Endothelial cell of umbilical vein (primary cell): ENCODE results near the gene ITSN2. TPM values are rescaled to one million over a fixed set of nuclear protein-coding genes. Genes with fewer than 3 reads are reported as not detected.

Experiments
- BruUV-seq: library from RNA; stranded (reverse); fragments of 400-500 nt; replicated peaks from 2 replicates; lab custom pipeline; 2021; lab: Mats Ljungman, UMichigan
- CTCF ChIA-PET: fragments of 300-600, 350-600 bp; sonication (Branson Sonifier 250); formaldehyde crosslinking; loops from one replicate; lab custom pipeline; 2021; ENCODE audit warnings: antibody characterized with exemption, inconsistent platforms; lab: Charles Lee
- POLR2A ChIA-PET: fragments of 300-600, 350-600 bp; sonication (Branson Sonifier 250); formaldehyde crosslinking; loops from one replicate; lab custom pipeline; 2021; ENCODE audit warnings: antibody characterized with exemption, inconsistent platforms; lab: Charles Lee
- DNase-seq: peaks from one replicate; pipeline ENCODE4 v3.0.0-alpha.2; 2011; ENCODE audit warnings: low read depth, low spot score
- FAIRE-seq: peaks from 2 replicates; lab custom pipeline; 2011; peaks lifted over from hg19 to GRCh38; lab: Jason Lieb, UNC
- H2AFZ ChIP-seq: 2 replicates; pipeline ENCODE4 v1.6.0; 2012; ENCODE audit warnings: low read depth, low read length, control low read depth, inconsistent platforms
- H3K27ac ChIP-seq: 2 replicates; pipeline ENCODE4 v1.5.1; 2011; ENCODE audit warnings: low read depth, mild to moderate bottlenecking, control low read depth, low read length, moderate library complexity; ENCODE audit not compliant: insufficient read depth
- H3K27me3 ChIP-seq, 2 experiments: 2 replicates each; pipeline versions ENCODE4 v1.6.0 to v1.6.1; 2011; ENCODE audit warnings: low read length in 2 of 2, mixed read lengths in 1 of 2; ENCODE audit not compliant: control insufficient read depth in 2 of 2, insufficient read depth in 2 of 2
- H3K36me3 ChIP-seq, 2 experiments: 2 replicates in 1 of 2; 3 replicates in 1 of 2; pipeline ENCODE4 v1.5.1; 2011; ENCODE audit warnings: low read length in 2 of 2, mild to moderate bottlenecking in 1 of 2, moderate library complexity in 1 of 2; ENCODE audit not compliant: control insufficient read depth in 2 of 2, insufficient read depth in 2 of 2; ENCODE audit errors: extremely low read depth in 1 of 2
- H3K4me1 ChIP-seq: 3 replicates; pipeline ENCODE4 v1.5.1; 2011; ENCODE audit warnings: mild to moderate bottlenecking, low read length; ENCODE audit not compliant: control insufficient read depth, insufficient read depth; ENCODE audit errors: extremely low read depth
- H3K4me2 ChIP-seq: 2 replicates; pipeline ENCODE4 v1.6.1; 2011; ENCODE audit warnings: low read length, control low read depth, mixed read lengths; ENCODE audit not compliant: insufficient read depth
- H3K4me3 ChIP-seq, 3 experiments: fragments of 200-600 bp in 1 of 3; sonication (generic), shearing (Covaris generic) in 1 of 3; replicated peaks in 1 of 3; 2 replicates each; pipeline ENCODE4 v1.5.1; 2011 to 2016; ENCODE audit warnings: control low read depth in 3 of 3, low read length in 3 of 3, mild to moderate bottlenecking in 2 of 3, inconsistent platforms in 1 of 3, low read depth in 1 of 3, moderate library complexity in 1 of 3; ENCODE audit not compliant: insufficient read depth in 1 of 3
- H3K79me2 ChIP-seq: 2 replicates; pipeline ENCODE4 v1.6.0; 2012; ENCODE audit warnings: low read length, inconsistent platforms; ENCODE audit not compliant: control insufficient read depth, insufficient read depth
- H3K9ac ChIP-seq: replicated peaks from 2 replicates; pipeline ENCODE3; 2011; ENCODE audit warnings: low read length, control low read depth; ENCODE audit not compliant: insufficient read depth; ENCODE audit errors: extremely low read depth
- H3K9me1 ChIP-seq: replicated peaks from 3 replicates; pipeline ENCODE4 v1.6.0; 2011; ENCODE audit warnings: mild to moderate bottlenecking, low read length; ENCODE audit not compliant: control insufficient read depth, insufficient read depth; ENCODE audit errors: extremely low read depth
- H3K9me3 ChIP-seq: replicated peaks from 2 replicates; pipeline ENCODE4 v1.5.1; 2012; ENCODE audit warnings: low read length, inconsistent platforms; ENCODE audit not compliant: control insufficient read depth, insufficient read depth
- H4K20me1 ChIP-seq: replicated peaks from 2 replicates; pipeline ENCODE3; 2011; ENCODE audit warnings: mild to moderate bottlenecking, low read length; ENCODE audit not compliant: control insufficient read depth, insufficient read depth; ENCODE audit errors: extremely low read depth
- EZH2 ChIP-seq: IDR thresholded peaks from 2 replicates; pipeline ENCODE4 v1.6.1; 2012; ENCODE audit warnings: borderline replicate concordance, low read depth, mild to moderate bottlenecking, moderate library complexity, low read length, inconsistent platforms; ENCODE audit not compliant: severe bottlenecking
- FOS ChIP-seq: IDR thresholded peaks from 2 replicates; pipeline ENCODE4 v1.6.1; 2011; ENCODE audit warnings: mild to moderate bottlenecking, low read length, moderate library complexity, borderline replicate concordance; ENCODE audit not compliant: insufficient read depth
- GATA2 ChIP-seq: IDR thresholded peaks from 2 replicates; pipeline ENCODE4 v1.7.0; 2011; ENCODE audit warnings: low read depth, mild to moderate bottlenecking, moderate library complexity, mixed read lengths, low read length; ENCODE audit not compliant: insufficient read length, insufficient read depth
- JUN ChIP-seq: IDR thresholded peaks from 2 replicates; pipeline ENCODE4 v1.6.1; 2011; ENCODE audit warnings: borderline replicate concordance, low read depth; ENCODE audit not compliant: insufficient read length, insufficient read depth
- MAX ChIP-seq: IDR thresholded peaks from 2 replicates; pipeline ENCODE4 v1.6.1; 2011; ENCODE audit not compliant: insufficient read depth, insufficient read length
- MYC ChIP-seq: IDR thresholded peaks from one replicate; pipeline ENCODE4 v1.6.1; 2011; ENCODE audit warnings: mild to moderate bottlenecking, low read depth, low read length
- POLR2A ChIP-seq: IDR thresholded peaks from 2 replicates; pipeline ENCODE4 v1.6.1; 2012; ENCODE audit warnings: low read depth, mild to moderate bottlenecking, control low read depth, low read length
- POLR2AphosphoS5 ChIP-seq: IDR thresholded peaks from 2 replicates; pipeline ENCODE4 v1.6.1; 2012; ENCODE audit warnings: low read depth, mild to moderate bottlenecking, control low read depth, low read length, moderate library complexity; ENCODE audit not compliant: insufficient read depth
- dilution Hi-C: fragments of 300-500 bp; cut with MboI; formaldehyde crosslinking; loops from one replicate; pipeline ENCODE4 v1.15.0; 2019; ENCODE audit warnings: low sequenced_read_pairs; ENCODE audit not compliant: extremely low pct_ligation_motif_present
- intact Hi-C: fragments of 100-400 bp; cut with micrococcal nuclease; formaldehyde crosslinking; loops from one replicate; pipeline ENCODE4 v1.10.0; 2022
- polyA plus RNA-seq, 4 experiments: library from polyadenylated mRNA; depleted of rRNA in 3 of 4; stranded (reverse) in 3 of 4; unstranded in 1 of 4; fragments of >200 nt; gene quantifications; 2 replicates each; pipeline versions ENCODE4 v1.2.1 to v1.2.3, GENCODE V29; 2011 to 2012; ENCODE audit warnings: missing spikeins in 1 of 4
- total RNA-seq: library from RNA; stranded (reverse); gene quantifications from 2 replicates; pipeline ENCODE4 v1.2.3, GENCODE V29; 2021
- TF ChIP-seq, protein P1 (sequence below), 2 donors: IDR thresholded peaks; 1 replicate in 1 of 2; 2 replicates in 1 of 2; pipeline ENCODE4 v1.5.1; 2011; ENCODE audit warnings: low read length in 2 of 2, mild to moderate bottlenecking in 2 of 2, moderate library complexity in 2 of 2, control low read depth in 1 of 2, inconsistent platforms in 1 of 2, low read depth in 1 of 2; ENCODE audit not compliant: insufficient read depth in 1 of 2; ENCODE audit errors: extremely low read depth in 1 of 2

ITSN2 gene
- total and polyA plus RNA-seq, 2 donors (not counting 3 experiments of a cell fraction or from before 2014, with no cell fraction given): 30.5 to 56.8 TPM

- H3K79me2 ChIP-seq: no peaks in the 10 kb centered on the region
- no peaks in the 10 kb centered on the region for H3K9me1 ChIP-seq
- no peak for DNase-seq
- dilution Hi-C loops (no loop called here), intact Hi-C loops (no loop called here)
- no peaks in the 10 kb centered on the region for H4K20me1 ChIP-seq
- no peak overlapping the region for H3K4me3 ChIP-seq
- H3K9me3 ChIP-seq: no peaks in the 10 kb centered on the region
- no peak for FAIRE-seq
- POLR2A ChIA-PET: no interaction called here
- no TSS peak for BruUV-seq
- CTCF ChIA-PET: interaction anchor here (0.9 kb wide), 1 partner anchor 283 kb away, joined by 4 read pairs; the partner anchor contains the start of gene ATAD2B
- H3K36me3 ChIP-seq: peaks cover 6 to 49% of the 10 kb centered on the region in 2 experiments
- H3K27ac ChIP-seq: no peak overlapping the region
- no peak overlapping the region for H3K4me2 ChIP-seq
- H3K4me1 ChIP-seq: no peaks in the 10 kb centered on the region
- no peak overlapping the region for H3K9ac ChIP-seq
- TF ChIP-seq MAX: no peak
- TF ChIP-seq MYC: no peak
- no peak for TF ChIP-seq EZH2
- no peak for TF ChIP-seq POLR2AphosphoS5
- TF ChIP-seq FOS: no peak
- no peak for TF ChIP-seq POLR2A
- TF ChIP-seq JUN: no peak
- no peak for TF ChIP-seq GATA2
- TF ChIP-seq, protein P1, sequence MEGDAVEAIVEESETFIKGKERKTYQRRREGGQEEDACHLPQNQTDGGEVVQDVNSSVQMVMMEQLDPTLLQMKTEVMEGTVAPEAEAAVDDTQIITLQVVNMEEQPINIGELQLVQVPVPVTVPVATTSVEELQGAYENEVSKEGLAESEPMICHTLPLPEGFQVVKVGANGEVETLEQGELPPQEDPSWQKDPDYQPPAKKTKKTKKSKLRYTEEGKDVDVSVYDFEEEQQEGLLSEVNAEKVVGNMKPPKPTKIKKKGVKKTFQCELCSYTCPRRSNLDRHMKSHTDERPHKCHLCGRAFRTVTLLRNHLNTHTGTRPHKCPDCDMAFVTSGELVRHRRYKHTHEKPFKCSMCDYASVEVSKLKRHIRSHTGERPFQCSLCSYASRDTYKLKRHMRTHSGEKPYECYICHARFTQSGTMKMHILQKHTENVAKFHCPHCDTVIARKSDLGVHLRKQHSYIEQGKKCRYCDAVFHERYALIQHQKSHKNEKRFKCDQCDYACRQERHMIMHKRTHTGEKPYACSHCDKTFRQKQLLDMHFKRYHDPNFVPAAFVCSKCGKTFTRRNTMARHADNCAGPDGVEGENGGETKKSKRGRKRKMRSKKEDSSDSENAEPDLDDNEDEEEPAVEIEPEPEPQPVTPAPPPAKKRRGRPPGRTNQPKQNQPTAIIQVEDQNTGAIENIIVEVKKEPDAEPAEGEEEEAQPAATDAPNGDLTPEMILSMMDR (IDR thresholded peaks at IDR 0.05; ENCODE audit: extremely low read depth in 1 of 2, insufficient read depth in 1 of 2, low read depth in 1 of 2, low read length in 2 of 2): no peak
- H2AFZ ChIP-seq: no peak overlapping the region
- no peaks in the 10 kb centered on the region for H3K27me3 ChIP-seq
Measured at GRCh38 chr2:24209389-24210105, 150.8 kb downstream of the ITSN2 start.
